ENCODE data around the gene FUCA2.
"Not testable (repeated sequence)": the region's sequence is repeated elsewhere in the genome, so short reads cannot be mapped to it uniquely, and the experiment has no call there.

Gene FUCA2

DNA sequence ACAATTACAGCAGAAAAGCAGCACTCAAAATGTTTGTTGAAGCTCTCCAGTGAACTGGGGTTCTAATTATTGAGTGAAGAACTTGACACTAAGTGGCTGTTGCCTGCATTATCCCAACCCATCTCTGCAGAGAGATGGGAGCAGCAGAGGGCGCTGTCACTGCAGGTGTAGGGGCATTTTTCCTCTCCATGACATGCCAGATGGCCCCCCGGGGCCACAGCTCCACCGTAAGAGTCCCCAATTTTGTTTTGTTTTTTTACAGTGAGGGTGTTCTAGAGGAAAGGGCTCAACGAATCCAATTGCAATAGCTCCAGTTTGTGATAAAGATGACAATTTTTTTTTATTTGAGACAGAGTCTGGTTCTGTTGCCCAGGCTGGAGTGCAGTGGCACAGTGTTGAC lies 1.9 kb upstream of the FUCA2 start:
- peak overlapping the region; percentile 56 to 82 (median 81) for H3K4me3 Mint-ChIP-seq
- H3K36me3 Mint-ChIP-seq (ENCODE audit: low read depth): peaks cover 7% of the 10 kb centered on the region
- peaks cover 36% of the 10 kb centered on the region for H3K4me1 Mint-ChIP-seq
- peak overlapping the region; percentile 55 to 91 (median 74) for H3K27ac Mint-ChIP-seq
- H3K27me3 Mint-ChIP-seq (ENCODE audit: low read depth): peaks cover 12% of the 10 kb centered on the region
- H3K9me3 Mint-ChIP-seq: no peaks in the 10 kb centered on the region
- no peak for TF ChIP-seq CTCF (IDR thresholded peaks at IDR 0.05; ENCODE audit: unreplicated experiment in 3 of 3)

DNA sequence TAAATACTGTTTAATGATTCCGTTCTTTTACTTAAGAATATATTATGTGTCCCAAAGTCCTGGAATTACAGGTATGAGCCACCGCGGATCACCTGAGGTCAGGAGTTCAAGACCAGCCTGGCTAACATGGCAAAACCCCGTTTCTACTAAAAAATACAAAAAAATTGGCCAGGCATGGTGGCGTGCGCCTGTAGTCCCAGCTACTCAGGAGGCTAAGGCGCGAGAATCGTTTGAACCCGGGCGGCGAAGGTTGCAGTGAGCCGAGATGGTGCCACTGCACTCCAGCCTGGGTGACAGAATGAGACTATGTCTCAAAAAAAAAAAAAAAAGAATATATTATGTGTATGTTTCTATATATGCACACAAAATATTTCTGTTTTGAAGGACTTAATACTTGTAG lies 1.2 kb downstream of the FUCA2 start:
- H3K4me3 Mint-ChIP-seq: peak overlapping the region; percentile 94 to 95 (median 94)
- H3K36me3 Mint-ChIP-seq (ENCODE audit: low read depth): peaks cover 38% of the 10 kb centered on the region
- peak overlapping the region in 1 of 3 experiments; percentile 97 for H3K27ac Mint-ChIP-seq
- not testable (repeated sequence) for H3K27me3 Mint-ChIP-seq (ENCODE audit: low read depth); H3K9me3 Mint-ChIP-seq
- H3K4me1 Mint-ChIP-seq: peaks cover 35% of the 10 kb centered on the region

DNA sequence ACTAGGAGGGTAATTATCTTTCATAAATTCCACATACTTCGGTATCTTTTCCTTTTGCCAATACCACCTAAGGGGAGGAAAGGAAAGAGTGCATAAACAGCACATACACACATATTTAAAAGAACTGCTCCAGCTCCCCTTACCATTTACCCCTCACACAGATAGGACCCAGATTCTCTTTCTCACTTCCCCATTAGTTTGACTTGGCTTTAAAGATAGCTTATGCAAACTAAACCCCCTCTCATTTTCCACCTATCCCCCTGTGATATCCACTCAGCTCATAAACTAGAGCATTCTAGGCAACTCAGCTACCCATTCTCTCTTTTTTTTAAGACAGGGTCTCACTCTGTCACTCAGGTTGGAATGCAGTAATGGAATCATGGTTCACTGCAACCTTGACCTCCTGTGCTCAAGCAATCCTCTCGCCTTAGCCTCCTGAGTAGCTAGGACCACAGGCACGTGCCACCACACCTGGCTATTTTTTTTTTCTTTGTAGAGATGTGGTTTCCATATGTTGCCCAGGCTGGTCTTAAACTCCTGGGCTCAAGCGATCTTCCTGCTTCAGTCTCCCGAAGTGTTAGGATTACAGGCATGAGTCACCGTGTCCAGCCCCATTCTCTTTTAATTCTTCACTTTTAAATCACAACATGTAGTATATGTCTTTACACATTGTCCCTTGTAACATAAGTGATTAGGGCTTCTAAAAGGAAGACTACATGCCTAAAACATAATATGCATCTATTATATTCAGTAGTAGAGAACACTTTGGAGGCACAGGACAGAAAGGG lies 4.0 kb downstream of the FUCA2 start:
- H3K27me3 Mint-ChIP-seq (ENCODE audit: low read depth): no peaks in the 10 kb centered on the region
- peaks cover 39% of the 10 kb centered on the region for H3K36me3 Mint-ChIP-seq (ENCODE audit: low read depth)
- H3K9me3 Mint-ChIP-seq: no peaks in the 10 kb centered on the region
- no peak overlapping the region for H3K27ac Mint-ChIP-seq
- no peak for TF ChIP-seq CTCF (IDR thresholded peaks at IDR 0.05; ENCODE audit: unreplicated experiment in 3 of 3)
- no peak overlapping the region for H3K4me3 Mint-ChIP-seq
- peaks cover 18% of the 10 kb centered on the region for H3K4me1 Mint-ChIP-seq

GRCh38 chr6:143506620-143507019 lies 4.9 kb downstream of the FUCA2 start:
- H3K4me3 Mint-ChIP-seq: no peak overlapping the region
- peaks cover 41% of the 10 kb centered on the region for H3K36me3 Mint-ChIP-seq (ENCODE audit: low read depth)
- no peak overlapping the region for H3K27ac Mint-ChIP-seq
- H3K9me3 Mint-ChIP-seq: no peaks in the 10 kb centered on the region
- peaks cover 18% of the 10 kb centered on the region for H3K4me1 Mint-ChIP-seq
- H3K27me3 Mint-ChIP-seq (ENCODE audit: low read depth): no peaks in the 10 kb centered on the region
- no peak for TF ChIP-seq CTCF (IDR thresholded peaks at IDR 0.05; ENCODE audit: unreplicated experiment in 3 of 3)

DNA sequence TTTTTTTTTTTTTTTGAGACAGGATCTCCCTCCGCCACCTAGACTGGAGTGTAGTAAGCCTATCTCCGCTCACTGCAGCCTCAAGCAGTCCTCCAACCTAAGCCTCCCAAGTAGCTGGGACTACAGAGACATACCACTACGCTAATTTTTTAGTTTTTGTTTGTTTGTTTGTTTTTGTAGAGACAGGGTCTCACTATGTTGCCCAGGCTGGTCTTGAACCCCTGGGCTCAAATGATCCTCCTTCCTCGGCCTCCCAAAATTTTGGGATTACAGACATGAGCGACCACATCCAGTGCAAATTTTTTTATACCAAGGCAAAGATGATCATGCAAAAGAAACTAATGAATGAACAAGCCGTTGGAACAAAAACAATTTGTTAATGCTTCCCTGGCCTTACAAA lies 5.3 kb downstream of the FUCA2 start:
- Mint-ChIP-seq H3K36me3 (ENCODE audit: low read depth) (peaks cover 45% of the 10 kb centered on the region), H3K27ac (no peak overlapping the region), H3K4me1 (peaks cover 18% of the 10 kb centered on the region), H3K27me3 (ENCODE audit: low read depth) (no peaks in the 10 kb centered on the region), H3K4me3 (no peak overlapping the region), H3K9me3 (no peaks in the 10 kb centered on the region)
- no peak for TF ChIP-seq CTCF (IDR thresholded peaks at IDR 0.05; ENCODE audit: unreplicated experiment in 3 of 3)

- H3K27ac Mint-ChIP-seq: no peak overlapping the region
- H3K36me3 Mint-ChIP-seq (ENCODE audit: low read depth): peaks cover 52% of the 10 kb centered on the region
- no peak overlapping the region for H3K4me3 Mint-ChIP-seq
- no peak for TF ChIP-seq CTCF (IDR thresholded peaks at IDR 0.05; ENCODE audit: unreplicated experiment in 3 of 3)
- peaks cover 13% of the 10 kb centered on the region for H3K4me1 Mint-ChIP-seq
- H3K9me3 Mint-ChIP-seq: no peaks in the 10 kb centered on the region
- no peaks in the 10 kb centered on the region for H3K27me3 Mint-ChIP-seq (ENCODE audit: low read depth)
These were observed 6.0 kb downstream of the FUCA2 start for GRCh38 chr6:143505537-143505936.

Data from nephron (organoid).